ENCODE measurements around the gene CD27. TPM values are rescaled to one million over a fixed set of nuclear protein-coding genes. Genes with fewer than 3 reads are reported as not detected.
A peak's percentile ranks its signal among the peaks of the same experiment; 100 is the strongest.

Gene CD27
- total and polyA plus RNA-seq, 2 experiments from 2014 or later: 0.53 TPM; not detected in 1

DNA sequence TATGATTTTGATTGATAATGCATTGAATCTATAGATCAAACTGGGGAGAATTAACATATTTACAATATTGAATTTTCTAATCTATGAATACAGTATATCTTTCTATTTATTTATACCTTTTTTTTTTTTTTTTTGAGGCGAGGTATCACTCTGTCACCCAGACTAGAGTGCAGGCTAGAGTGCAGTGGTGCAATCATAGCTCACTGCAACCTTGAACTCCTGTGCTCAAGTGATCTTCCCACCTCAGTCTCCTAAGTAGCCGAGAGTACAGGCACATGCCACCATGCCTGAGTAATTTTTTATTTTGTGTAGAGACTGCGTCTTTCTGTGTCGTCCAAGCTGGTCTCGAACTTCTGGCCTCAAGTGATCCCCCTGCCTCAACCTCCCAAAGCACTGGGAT is 40.4 kb upstream of the CD27 start (continued):
- TF ChIP-seq REST (IDR thresholded peaks at IDR 0.05; ENCODE audit: unreplicated experiment): no peak
- TF ChIP-seq JUNB (IDR thresholded peaks at IDR 0.05; ENCODE audit: unreplicated experiment): no peak
- no peak for TF ChIP-seq CTCF (conservative IDR thresholded peaks at IDR 0.05; ENCODE audit: low read depth in 2 of 2)
- no peak for TF ChIP-seq EZH2 (IDR thresholded peaks at IDR 0.05; ENCODE audit: low read depth, unreplicated experiment)
- TF ChIP-seq NANOG (IDR thresholded peaks at IDR 0.05; ENCODE audit: borderline replicate concordance): no peak
- no peak for TF ChIP-seq STAT1 (IDR thresholded peaks at IDR 0.05; ENCODE audit: unreplicated experiment)
- TF ChIP-seq, protein P1, sequence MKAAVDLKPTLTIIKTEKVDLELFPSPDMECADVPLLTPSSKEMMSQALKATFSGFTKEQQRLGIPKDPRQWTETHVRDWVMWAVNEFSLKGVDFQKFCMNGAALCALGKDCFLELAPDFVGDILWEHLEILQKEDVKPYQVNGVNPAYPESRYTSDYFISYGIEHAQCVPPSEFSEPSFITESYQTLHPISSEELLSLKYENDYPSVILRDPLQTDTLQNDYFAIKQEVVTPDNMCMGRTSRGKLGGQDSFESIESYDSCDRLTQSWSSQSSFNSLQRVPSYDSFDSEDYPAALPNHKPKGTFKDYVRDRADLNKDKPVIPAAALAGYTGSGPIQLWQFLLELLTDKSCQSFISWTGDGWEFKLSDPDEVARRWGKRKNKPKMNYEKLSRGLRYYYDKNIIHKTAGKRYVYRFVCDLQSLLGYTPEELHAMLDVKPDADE (IDR thresholded peaks at IDR 0.05): no peak
- no peak for TF ChIP-seq ZNF331 (CRISPR knock-in tag; IDR thresholded peaks at IDR 0.05; ENCODE audit: low read depth)

DNA sequence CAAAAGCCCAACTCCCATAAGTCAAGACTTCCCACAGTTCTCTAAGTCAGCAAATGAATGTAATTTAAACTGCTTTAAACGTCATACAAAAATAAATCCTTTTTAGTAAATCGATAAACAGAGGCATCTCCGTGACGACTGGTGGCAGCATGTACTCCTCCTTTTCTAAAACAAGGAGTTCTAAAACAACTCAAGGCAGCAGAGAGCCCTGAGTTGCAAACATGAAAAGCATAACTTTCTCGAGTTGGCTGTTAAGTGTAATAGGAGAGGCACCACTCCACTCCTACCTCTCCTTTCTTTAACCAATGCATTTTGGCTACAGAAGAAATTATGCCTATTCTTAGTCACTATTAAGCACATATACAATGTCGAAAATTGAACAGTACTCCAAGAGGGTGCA is 38.8 kb upstream of the CD27 start:
- no peaks in the 10 kb centered on the region for H3K27me3 Mint-ChIP-seq (ENCODE audit: insufficient read depth, low read depth, poor library complexity)
- TF ChIP-seq ZNF331 (CRISPR knock-in tag; IDR thresholded peaks at IDR 0.05; ENCODE audit: low read depth) (no peak), ZNF462 (CRISPR knock-in tag; IDR thresholded peaks at IDR 0.05) (no peak), ZNF114 (CRISPR knock-in tag; IDR thresholded peaks at IDR 0.05) (no peak), EZH2phosphoT487 (IDR thresholded peaks at IDR 0.05; ENCODE audit: unreplicated experiment) (no peak), STAT1 (IDR thresholded peaks at IDR 0.05; ENCODE audit: unreplicated experiment) (no peak), NANOG (IDR thresholded peaks at IDR 0.05; ENCODE audit: borderline replicate concordance) (no peak)

More for the DNA sequence above, 38.8 kb upstream of the CD27 start:
- DNase-seq (ENCODE audit: low spot score) (no peak), ATAC-seq (no peak)
- Histone ChIP-seq H3K9me2 (ENCODE audit: insufficient read depth) (no peaks in the 10 kb centered on the region), H3K27ac (ENCODE audit: low read depth) (no peak overlapping the region), H3K27me3 (ENCODE audit: insufficient read depth) (no peaks in the 10 kb centered on the region), H3K4me2 (no peak overlapping the region), H3K4me3 (no peak overlapping the region), H3K4me1 (ENCODE audit: insufficient read depth) (no peaks in the 10 kb centered on the region), H3F3A (replicated peaks; ENCODE audit: low read depth) (no peaks in the 10 kb centered on the region), H2AFZ (0 out of 2 replicates have a peak overlapping the region, but pooled peaks have one; percentile 23), H3K79me2 (replicated peaks; ENCODE audit: insufficient read depth) (no peaks in the 10 kb centered on the region), H3K36me3 (ENCODE audit: insufficient read depth) (no peaks in the 10 kb centered on the region), H4K20me1 (replicated peaks; ENCODE audit: insufficient read depth) (no peaks in the 10 kb centered on the region)
- Mint-ChIP-seq H3K27ac (no peak overlapping the region), H3K4me1 (no peaks in the 10 kb centered on the region), H3K4me3 (no peak overlapping the region), H3K9me3 (no peaks in the 10 kb centered on the region), H3K36me3 (ENCODE audit: low read depth) (no peaks in the 10 kb centered on the region)
